ENCODE measurements around the gene MTUS2.

The MTUS2 gene

DNA sequence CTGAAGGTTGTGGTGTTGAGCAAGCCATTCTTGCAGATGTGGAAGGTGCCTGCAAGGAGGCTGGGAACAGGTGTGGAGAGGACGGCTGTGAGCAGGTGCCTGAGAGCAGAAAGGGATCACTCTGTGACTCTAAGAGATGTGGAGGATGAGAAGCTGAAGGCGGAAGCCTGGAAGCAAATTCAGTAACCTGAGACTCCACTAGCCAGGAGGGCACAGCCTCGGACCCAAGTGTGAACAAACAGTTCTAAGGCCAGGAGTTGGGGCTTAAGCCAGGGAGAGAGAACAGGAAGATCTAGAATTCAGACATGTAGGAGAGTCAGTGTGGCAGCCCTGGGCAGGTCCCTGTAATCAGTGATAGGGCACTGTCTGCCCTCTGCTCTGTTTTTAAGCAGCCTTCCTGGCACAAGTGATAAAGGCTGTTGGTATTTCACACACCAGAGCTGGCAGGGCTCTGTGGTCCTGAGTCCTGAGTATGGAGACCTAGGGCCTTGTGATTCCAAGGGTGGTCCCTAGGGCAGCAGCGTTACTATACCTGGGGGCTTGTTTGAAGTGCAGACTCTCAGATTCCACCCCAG is 644.1 kb downstream of the MTUS2 start:
- no peak for DNase-seq
- TF ChIP-seq, protein P1, sequence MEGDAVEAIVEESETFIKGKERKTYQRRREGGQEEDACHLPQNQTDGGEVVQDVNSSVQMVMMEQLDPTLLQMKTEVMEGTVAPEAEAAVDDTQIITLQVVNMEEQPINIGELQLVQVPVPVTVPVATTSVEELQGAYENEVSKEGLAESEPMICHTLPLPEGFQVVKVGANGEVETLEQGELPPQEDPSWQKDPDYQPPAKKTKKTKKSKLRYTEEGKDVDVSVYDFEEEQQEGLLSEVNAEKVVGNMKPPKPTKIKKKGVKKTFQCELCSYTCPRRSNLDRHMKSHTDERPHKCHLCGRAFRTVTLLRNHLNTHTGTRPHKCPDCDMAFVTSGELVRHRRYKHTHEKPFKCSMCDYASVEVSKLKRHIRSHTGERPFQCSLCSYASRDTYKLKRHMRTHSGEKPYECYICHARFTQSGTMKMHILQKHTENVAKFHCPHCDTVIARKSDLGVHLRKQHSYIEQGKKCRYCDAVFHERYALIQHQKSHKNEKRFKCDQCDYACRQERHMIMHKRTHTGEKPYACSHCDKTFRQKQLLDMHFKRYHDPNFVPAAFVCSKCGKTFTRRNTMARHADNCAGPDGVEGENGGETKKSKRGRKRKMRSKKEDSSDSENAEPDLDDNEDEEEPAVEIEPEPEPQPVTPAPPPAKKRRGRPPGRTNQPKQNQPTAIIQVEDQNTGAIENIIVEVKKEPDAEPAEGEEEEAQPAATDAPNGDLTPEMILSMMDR (IDR thresholded peaks at IDR 0.05; ENCODE audit: low read depth, low read length): no peak

DNA sequence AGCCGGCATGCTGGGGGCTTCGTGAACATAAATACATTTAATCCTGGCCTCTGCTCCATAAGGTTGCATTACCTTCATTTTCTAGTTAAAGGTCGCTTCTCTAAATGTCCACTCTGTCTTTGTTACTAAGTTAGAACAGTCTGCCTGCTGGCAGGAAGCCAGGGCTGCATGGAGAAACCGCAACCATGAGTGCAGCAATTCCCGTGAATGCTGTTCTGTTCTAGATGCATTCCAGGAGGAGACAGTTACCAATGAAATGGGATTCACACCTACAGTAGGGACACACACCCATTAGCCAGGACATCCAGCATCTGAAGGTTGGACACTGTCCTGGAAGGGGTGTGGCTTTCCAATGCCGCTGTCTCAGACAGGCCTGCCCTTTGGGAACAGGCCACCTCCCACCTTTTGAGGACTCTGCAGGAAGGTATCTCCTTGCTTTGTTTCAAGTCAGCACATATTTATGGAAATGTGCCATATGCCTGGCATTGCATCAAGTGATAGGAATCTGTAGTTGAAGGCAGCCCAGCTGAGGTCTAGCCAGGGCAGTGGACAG is 645.7 kb downstream of the MTUS2 start:
- Histone ChIP-seq H3K4me1 (peaks cover 14% of the 10 kb centered on the region), H3K36me3 (no peaks in the 10 kb centered on the region), H3K27me3 (no peaks in the 10 kb centered on the region), H3K4me3 (ENCODE audit: low read depth, low read length) (no peak overlapping the region), H3K9me3 (no peaks in the 10 kb centered on the region)
- TF ChIP-seq, protein P1 (IDR thresholded peaks at IDR 0.05; ENCODE audit: low read depth, low read length): no peak
- peak; percentile 49 for DNase-seq

More for the DNA sequence above, 644.1 kb downstream of the MTUS2 start:
- Histone ChIP-seq H3K36me3 (no peaks in the 10 kb centered on the region), H3K9me3 (no peaks in the 10 kb centered on the region), H3K4me3 (ENCODE audit: low read depth, low read length) (no peak overlapping the region), H3K4me1 (peaks cover 14% of the 10 kb centered on the region), H3K27me3 (no peaks in the 10 kb centered on the region)

DNA sequence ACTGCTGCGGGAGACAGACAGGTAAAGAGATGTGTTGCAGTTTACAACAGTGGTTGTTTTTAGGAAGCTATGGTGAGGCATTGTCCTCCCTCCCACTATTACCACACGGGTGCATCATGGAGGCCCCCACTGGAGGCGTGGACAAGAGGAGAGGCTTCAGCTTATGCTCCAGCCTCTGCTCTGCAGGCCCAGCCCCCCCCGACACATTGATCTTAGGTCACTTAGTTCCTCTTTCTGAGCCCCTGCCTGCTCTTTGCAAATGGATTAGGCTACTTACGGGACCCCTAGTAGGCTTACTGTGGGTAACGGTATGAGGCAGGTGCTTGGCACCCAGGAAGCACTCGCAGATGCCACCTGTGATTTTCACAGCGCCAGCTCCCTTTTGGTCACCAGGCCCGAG is 651.4 kb downstream of the MTUS2 start:
- H3K4me1 ChIP-seq: no peaks in the 10 kb centered on the region
- H3K9me3 ChIP-seq: no peaks in the 10 kb centered on the region
- DNase-seq: no peak
- H3K36me3 ChIP-seq: no peaks in the 10 kb centered on the region
- TF ChIP-seq, protein P1 (IDR thresholded peaks at IDR 0.05; ENCODE audit: low read depth, low read length): no peak
- H3K4me3 ChIP-seq (ENCODE audit: low read depth, low read length): no peak overlapping the region
- H3K27me3 ChIP-seq: no peaks in the 10 kb centered on the region

DNA sequence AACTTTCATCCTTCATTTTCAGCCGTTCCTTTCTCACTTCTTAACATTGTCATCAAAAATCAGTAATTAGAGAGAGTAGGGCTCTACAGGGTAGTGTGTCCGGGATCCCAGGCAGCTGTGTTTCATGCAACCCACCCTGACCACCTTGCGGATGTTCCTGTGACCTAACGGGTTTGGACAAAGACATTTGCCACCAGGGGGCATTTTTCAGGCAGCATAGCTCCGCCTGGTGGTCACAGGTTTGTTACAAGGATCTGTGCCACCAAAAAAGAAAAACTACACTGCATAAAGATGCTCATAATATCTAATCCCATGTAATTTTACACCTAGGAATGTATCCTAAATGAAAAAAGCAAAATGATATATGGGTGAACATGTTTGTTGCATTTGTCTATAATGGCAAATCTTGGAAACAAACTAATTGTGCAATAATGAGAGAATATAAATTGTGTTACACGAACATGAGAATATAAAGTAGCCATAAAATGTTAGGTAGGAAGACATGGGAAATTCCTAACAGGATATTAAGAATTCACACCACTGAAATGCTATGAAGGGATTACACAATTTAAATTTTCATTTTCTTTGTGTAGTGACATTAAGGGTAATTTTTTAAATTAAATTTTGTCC is 652.3 kb downstream of the MTUS2 start:
- Histone ChIP-seq H3K4me3 (ENCODE audit: low read depth, low read length) (no peak overlapping the region), H3K9me3 (no peaks in the 10 kb centered on the region), H3K4me1 (no peaks in the 10 kb centered on the region), H3K27me3 (no peaks in the 10 kb centered on the region), H3K36me3 (no peaks in the 10 kb centered on the region)
- DNase-seq: peak; percentile 81
- TF ChIP-seq, protein P1 (IDR thresholded peaks at IDR 0.05; ENCODE audit: low read depth, low read length): peak; percentile 100

DNA sequence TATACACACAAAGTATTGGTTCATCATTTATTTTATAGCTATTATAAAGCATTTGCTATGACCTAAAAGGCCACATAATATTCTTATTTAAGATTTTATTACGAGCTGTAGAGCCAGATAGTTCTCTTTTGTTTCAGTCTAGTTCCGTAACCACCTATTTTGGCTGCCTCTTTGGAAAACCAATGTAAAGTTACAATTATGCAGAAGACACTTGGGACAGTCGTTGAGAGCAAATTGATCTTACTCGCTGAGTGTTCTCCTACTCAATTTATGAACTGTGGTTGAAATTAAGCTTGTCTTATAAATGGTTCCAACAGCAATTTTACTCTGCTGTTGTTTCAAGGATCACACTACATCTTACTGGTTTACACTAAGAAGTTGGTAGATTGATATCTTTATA is 653.0 kb downstream of the MTUS2 start:
- no peaks in the 10 kb centered on the region for H3K27me3 ChIP-seq
- TF ChIP-seq, protein P1 (IDR thresholded peaks at IDR 0.05; ENCODE audit: low read depth, low read length): no peak
- H3K36me3 ChIP-seq: no peaks in the 10 kb centered on the region
- DNase-seq: no peak
- H3K9me3 ChIP-seq: no peaks in the 10 kb centered on the region
- H3K4me1 ChIP-seq: no peaks in the 10 kb centered on the region
- H3K4me3 ChIP-seq (ENCODE audit: low read depth, low read length): no peak overlapping the region

DNA sequence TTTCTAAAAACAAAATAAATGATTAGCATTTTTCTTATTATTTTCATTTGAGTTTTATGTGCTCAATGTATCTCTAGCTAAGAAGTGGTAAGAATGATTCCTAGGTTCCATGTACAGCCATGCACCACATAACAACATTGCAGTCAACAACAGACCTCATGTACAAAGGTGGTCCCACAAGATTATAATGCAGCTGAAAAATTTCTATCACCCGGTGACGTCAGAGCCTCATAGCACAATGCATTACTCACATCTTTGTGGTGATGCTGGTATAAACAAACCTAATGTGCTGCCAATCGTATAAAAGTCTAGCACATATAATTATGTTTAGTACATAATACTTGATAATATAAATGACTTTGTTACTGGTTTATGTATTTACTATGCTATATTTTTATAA is 654.9 kb downstream of the MTUS2 start:
- Histone ChIP-seq H3K4me3 (ENCODE audit: low read depth, low read length) (no peak overlapping the region), H3K36me3 (no peaks in the 10 kb centered on the region), H3K27me3 (no peaks in the 10 kb centered on the region), H3K4me1 (no peaks in the 10 kb centered on the region), H3K9me3 (no peaks in the 10 kb centered on the region)
- no peak for DNase-seq
- TF ChIP-seq, protein P1 (IDR thresholded peaks at IDR 0.05; ENCODE audit: low read depth, low read length): no peak

All from BE2C (cell line).